Chondrocyte (in vitro differentiated cells): ENCODE results near the gene TMEM132D. TPM values are rescaled to one million over a fixed set of nuclear protein-coding genes. Genes with fewer than 3 reads are reported as not detected.

ENCODE experiments used
- DNase-seq: peaks from one replicate; pipeline ENCODE4 v3.0.0; 2021; ENCODE audit warnings: mixed read lengths, low spot score
- H3K27ac Mint-ChIP-seq: one replicate; pipeline ENCODE4 v1.8.0; 2021; ENCODE audit warnings: mild to moderate bottlenecking, moderate library complexity, mixed read lengths; ENCODE audit not compliant: unreplicated experiment
- H3K27me3 Mint-ChIP-seq: 2 replicates; pipeline ENCODE4 v1.8.0; 2021; ENCODE audit warnings: low read depth, mixed read lengths
- H3K36me3 Mint-ChIP-seq: 2 replicates; pipeline ENCODE4 v1.8.0; 2021; ENCODE audit warnings: low read depth, mixed read lengths
- H3K4me1 Mint-ChIP-seq: 2 replicates; pipeline ENCODE4 v1.8.0; 2021; ENCODE audit warnings: low read depth, mild to moderate bottlenecking, mixed read lengths
- H3K4me3 Mint-ChIP-seq: one replicate; pipeline ENCODE4 v1.8.0; 2021; ENCODE audit warnings: mild to moderate bottlenecking, moderate library complexity, mixed read lengths; ENCODE audit not compliant: unreplicated experiment
- H3K9me3 Mint-ChIP-seq: 2 replicates; pipeline ENCODE4 v1.8.0; 2021; ENCODE audit warnings: low read depth, mixed read lengths
- total RNA-seq: library from RNA; stranded (reverse); gene quantifications from 3 replicates; pipeline ENCODE4 v1.2.1, GENCODE V29; 2021
- TF ChIP-seq, protein P1 (sequence below): fragments of 200-600 bp; sonication (generic); IDR thresholded peaks from 2 replicates; pipeline ENCODE4 v1.5.0; 2021; ENCODE audit warnings: antibody characterized with exemption, mild to moderate bottlenecking, moderate library complexity

TMEM132D gene
- total RNA-seq, 1 donor from 2014 or later, result 3.1 TPM

DNA sequence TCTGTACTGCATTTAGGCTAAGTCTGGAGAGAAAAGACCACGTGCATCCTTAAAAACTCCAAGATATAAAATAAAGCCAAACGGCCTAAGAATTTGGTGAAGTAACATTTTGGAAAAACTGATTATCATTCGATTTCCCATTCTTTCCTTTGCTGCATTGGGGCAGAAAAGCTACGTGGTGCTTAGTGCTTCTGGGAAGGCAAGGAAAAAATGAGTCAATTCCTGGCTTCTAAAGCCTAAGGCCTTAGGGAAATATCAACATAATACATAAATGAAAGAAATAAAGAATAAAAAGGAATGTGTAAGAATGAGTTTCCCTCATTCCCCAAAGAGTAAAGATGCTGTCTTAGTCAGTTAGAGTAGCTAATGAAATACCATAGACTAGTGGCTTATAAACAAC, 530.1 kb downstream of the TMEM132D start:
- Mint-ChIP-seq H3K27me3 (no peaks in the 10 kb centered on the region), H3K4me3 (no peak overlapping the region)

DNA sequence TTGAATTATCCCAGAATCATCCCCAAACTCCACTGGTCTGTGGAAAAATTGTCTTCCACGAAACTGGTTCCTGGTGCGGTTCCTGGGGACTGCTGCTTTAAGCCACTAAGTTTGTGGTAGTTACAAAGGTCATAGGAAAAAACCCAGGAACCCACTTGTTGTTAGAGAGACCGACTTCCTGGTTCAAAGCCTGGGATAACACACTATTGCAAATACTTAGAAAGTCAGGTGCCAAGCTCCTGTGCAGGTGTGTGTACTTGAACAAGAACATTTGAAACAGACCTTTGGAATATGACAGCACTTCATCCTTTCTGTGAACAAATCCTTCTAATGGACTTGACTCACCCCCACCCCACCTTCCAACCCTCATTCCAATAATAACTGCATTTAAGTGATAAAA, 530.9 kb downstream of the TMEM132D start:
- Mint-ChIP-seq H3K27ac (no peak overlapping the region), H3K4me1 (no peaks in the 10 kb centered on the region), H3K4me3 (no peak overlapping the region), H3K27me3 (no peaks in the 10 kb centered on the region), H3K36me3 (no peaks in the 10 kb centered on the region), H3K9me3 (peaks cover 14% of the 10 kb centered on the region)
- TF ChIP-seq, protein P1, sequence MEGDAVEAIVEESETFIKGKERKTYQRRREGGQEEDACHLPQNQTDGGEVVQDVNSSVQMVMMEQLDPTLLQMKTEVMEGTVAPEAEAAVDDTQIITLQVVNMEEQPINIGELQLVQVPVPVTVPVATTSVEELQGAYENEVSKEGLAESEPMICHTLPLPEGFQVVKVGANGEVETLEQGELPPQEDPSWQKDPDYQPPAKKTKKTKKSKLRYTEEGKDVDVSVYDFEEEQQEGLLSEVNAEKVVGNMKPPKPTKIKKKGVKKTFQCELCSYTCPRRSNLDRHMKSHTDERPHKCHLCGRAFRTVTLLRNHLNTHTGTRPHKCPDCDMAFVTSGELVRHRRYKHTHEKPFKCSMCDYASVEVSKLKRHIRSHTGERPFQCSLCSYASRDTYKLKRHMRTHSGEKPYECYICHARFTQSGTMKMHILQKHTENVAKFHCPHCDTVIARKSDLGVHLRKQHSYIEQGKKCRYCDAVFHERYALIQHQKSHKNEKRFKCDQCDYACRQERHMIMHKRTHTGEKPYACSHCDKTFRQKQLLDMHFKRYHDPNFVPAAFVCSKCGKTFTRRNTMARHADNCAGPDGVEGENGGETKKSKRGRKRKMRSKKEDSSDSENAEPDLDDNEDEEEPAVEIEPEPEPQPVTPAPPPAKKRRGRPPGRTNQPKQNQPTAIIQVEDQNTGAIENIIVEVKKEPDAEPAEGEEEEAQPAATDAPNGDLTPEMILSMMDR, result no peak
- no peak for DNase-seq

More for the DNA sequence above, 530.1 kb downstream of the TMEM132D start:
- Mint-ChIP-seq H3K27ac (no peak overlapping the region), H3K4me1 (no peaks in the 10 kb centered on the region), H3K9me3 (peaks cover 16% of the 10 kb centered on the region), H3K36me3 (no peaks in the 10 kb centered on the region)
- TF ChIP-seq, protein P1, result no peak
- no peak for DNase-seq

DNA sequence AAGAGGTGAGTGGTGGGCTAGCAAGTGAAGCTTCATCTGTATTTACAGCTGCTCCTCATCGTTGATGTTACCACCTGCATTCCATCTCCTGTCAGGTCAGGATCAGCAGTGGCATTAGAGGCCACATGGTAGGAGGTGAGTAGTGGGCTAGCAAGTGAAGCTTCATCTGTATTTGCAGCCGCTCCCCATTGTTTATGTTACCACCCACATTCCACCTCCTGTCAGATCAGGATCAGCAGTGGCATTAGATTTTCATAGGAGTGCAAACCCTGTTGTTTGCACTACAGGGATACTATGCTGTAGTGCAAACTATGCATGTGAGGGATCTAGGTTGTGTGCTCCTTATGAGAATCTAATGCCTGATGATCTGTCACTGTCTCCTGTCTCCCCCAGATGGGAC, 531.5 kb downstream of the TMEM132D start:
- Mint-ChIP-seq H3K4me1 (no peaks in the 10 kb centered on the region), H3K27me3 (no peaks in the 10 kb centered on the region), H3K9me3 (peaks cover 13% of the 10 kb centered on the region), H3K27ac (no peak overlapping the region), H3K36me3 (no peaks in the 10 kb centered on the region), H3K4me3 (no peak overlapping the region)
- TF ChIP-seq, protein P1, result no peak
- no peak for DNase-seq

DNA sequence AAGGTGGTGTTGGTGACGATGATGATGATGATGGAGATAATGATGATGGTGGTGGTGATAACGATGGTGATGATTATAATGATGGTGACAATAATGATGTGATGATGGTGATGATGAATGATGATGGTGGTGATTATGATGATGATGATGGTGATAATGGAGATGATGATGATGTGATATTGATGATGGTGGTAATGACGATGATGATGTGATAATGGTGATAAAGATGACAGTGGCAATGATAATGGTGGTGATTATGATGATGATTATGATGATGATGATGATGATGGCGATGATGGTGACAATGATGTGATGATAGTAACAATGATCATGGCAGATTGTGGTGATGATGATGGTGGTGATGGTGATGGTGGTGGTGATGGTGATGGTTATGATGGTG, 532.6 kb downstream of the TMEM132D start:
- H3K27me3 Mint-ChIP-seq, result no peaks in the 10 kb centered on the region
- no peaks in the 10 kb centered on the region for H3K4me1 Mint-ChIP-seq
- no peak for DNase-seq
- TF ChIP-seq, protein P1, result no peak
- no peaks in the 10 kb centered on the region for H3K36me3 Mint-ChIP-seq
- no peak overlapping the region for H3K27ac Mint-ChIP-seq
- no peak overlapping the region for H3K4me3 Mint-ChIP-seq
- H3K9me3 Mint-ChIP-seq, result peaks cover 7% of the 10 kb centered on the region

DNA sequence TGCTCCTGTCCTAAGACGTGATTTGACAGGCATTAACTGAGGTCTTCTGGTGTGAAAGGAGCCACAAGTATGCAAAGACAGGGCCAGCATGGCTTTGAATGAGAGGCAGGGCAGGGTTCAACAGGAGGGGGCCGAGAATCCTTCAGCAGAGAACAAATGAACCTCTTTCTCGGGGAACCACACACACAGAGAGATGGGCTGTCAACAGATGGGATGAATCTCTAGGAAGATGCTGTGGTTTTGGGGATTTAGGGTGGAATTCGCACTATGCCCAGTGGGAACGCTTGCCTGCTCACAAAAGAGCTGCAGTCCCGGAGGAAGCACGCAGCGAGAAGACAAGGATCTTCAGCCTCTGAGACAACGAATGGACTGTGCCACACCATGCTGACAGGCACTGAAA, 537.2 kb downstream of the TMEM132D start:
- Mint-ChIP-seq H3K27ac (no peak overlapping the region), H3K36me3 (no peaks in the 10 kb centered on the region), H3K4me3 (no peak overlapping the region), H3K27me3 (no peaks in the 10 kb centered on the region), H3K4me1 (no peaks in the 10 kb centered on the region), H3K9me3 (peaks cover 8% of the 10 kb centered on the region)
- DNase-seq, result no peak
- TF ChIP-seq, protein P1, result no peak
